NCI-H524 treated with DMSO at 0.1 percent for 48 hours (cell line): ENCODE results near the gene ARMCX4.
"Not testable (repeated sequence)": the region's sequence is repeated elsewhere in the genome, so short reads cannot be mapped to it uniquely, and the experiment has no call there.

Source experiments
- DNase-seq: peaks from one replicate; lab custom pipeline; 2025; lab: John Stamatoyannopoulos, UW

Gene ARMCX4

DNA sequence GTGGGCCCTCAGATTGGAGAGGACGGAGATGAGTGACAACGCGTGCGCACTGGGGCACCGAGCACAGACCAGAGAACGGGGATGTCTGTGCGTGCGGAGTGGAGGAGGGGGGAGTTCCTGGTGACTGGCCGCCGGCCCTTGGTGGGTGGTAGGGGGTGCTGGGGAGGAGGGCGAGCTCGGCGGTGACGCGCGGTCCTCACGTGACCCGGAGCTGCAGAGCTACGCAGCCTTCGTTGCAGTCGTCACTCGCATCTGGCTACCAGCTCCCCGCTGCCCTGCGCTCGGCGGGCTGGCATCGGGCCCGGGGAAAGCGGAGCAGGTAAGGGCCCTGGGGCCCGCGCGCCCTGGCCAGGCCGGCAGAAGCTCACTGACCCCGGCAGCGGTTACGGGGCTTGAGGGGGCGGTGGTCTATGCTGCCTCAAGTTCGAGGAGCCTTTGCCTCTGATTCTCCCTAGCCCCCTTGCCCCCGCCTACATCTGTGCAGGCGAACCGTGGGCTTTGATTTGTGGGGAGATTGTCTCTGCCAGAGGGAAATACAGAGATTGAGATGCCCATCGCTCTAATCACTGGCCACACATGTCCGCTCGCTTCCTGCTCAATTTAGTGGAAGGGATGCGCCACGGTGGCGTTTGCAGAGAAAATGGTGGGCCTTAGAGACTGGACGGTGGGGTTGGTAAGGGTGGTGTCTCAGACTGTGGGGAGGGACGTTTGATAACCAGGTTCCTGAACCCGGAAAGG is at the start of gene ARMCX4:
ARMCX4 (plus strand) TSS at position 245 of the 738 bp plus-strand sequence. CDS start 3,134 bp downstream, outside the sequence.
- DNase-seq, result peak; percentile 87

GRCh38 chrX:101442085-101442484 is 43.2 kb upstream of the ARMCX4 start:
- no peak for DNase-seq

- no peak for DNase-seq
Measured at GRCh38 chrX:101449279-101449678, 36.0 kb upstream of the ARMCX4 start.

DNA sequence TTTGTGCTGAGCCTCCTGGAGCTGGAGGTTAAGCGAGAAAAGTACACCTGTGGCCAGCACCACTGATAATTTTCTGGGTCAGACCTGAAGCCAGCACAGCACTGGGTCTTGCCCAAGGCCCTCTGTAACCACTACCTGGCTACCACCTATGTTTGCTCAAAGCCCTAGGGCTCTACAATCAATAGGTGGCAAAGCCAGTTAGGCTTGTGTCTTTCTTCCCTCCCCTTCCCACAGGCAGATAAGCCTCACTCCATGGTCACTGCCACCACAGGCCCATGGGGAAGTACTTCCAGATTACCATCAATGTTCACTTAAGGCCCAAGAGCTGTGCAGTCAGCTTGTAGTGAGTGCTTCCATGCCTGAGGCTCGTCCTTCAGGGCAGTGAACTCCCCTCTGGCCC is 35.2 kb upstream of the ARMCX4 start:
- DNase-seq, result no peak

- DNase-seq, result no peak
Measured at GRCh38 chrX:101450961-101451360, 34.3 kb upstream of the ARMCX4 start.

- no peak for DNase-seq
Measured at GRCh38 chrX:101452056-101452455, 33.2 kb upstream of the ARMCX4 start.

- no peak for DNase-seq
Measured at GRCh38 chrX:101460669-101461068, 24.6 kb upstream of the ARMCX4 start.

DNA sequence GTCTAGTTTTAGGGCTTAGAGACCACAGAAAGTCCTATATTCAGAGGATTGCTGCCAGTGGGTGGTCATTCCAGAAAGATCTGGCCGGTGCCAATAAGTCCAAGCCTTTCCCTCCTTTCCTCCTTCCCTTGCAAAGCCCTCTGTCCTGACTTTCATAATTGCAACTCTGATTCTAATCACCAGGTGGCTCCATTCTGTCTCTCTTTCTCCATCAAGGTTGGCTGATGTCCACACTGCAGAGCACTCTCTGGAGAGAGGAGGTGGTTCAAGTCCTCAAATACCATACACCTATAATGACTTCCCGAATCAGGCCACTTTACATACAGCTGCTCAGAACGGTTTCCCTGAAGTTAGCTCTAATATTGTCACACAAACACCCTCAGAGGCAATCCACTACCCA is 22.4 kb upstream of the ARMCX4 start:
- DNase-seq, result no peak

- DNase-seq, result no peak
Measured at GRCh38 chrX:101478366-101478765, 6.9 kb upstream of the ARMCX4 start.

DNA sequence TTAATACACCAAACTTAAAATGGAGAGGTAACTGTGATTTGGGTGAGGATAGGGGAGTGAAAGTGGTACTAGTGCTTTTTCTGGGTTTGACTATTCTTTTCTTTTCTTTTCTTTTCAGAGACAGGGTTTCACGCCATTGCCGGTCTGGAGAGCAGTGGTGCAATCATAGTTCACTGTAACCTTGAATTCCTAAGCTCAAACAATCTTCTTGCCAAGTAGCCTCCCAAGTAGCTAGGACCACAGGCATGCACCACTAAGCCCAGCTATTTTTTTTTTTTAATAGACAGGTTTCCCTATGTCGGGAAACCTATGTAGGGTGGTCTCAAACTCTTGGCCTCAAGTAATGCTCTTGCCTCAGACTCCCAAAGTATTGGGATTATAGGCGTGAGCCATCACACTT is 3.0 kb upstream of the ARMCX4 start:
- no peak for DNase-seq

- no peak for DNase-seq
Measured at GRCh38 chrX:101483705-101484104, 1.6 kb upstream of the ARMCX4 start.

DNA sequence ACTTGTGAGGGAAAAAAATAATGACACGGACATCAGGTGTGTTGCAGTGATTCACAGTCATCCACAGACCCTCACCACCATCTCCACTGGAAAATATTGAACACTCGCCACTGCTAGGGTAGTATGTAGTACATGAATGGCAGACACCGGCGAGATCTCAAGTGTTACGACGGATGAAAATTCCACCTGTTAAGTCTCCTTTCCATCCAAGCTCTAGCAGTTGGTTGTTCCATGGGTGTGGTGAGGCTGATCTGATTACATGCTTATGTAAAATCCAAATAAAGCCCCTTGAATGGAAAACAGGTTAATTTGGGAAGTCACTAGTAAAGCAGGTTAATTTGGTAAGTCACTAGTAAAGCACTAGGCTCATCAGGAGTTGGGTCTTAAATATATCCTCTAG is 1.1 kb upstream of the ARMCX4 start:
- DNase-seq, result no peak

DNA sequence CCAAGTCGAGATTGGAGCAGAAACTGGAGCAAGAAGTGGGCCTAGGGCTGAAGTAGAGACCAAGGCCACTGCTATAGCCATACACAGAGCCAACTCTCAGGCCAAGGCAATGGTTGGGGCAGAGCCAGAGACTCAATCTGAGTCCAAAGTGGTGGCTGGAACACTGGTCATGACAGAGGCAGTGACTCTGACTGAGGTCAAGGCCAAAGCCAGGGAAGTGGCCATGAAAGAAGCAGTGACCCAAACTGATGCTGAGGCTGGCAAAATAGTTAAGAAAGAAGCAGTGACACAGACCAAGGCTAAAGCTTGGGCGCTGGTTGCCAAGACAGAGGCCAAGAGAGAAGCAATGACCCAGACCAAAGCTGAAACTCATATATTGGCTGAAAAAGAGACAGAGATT is 3.5 kb downstream of the ARMCX4 start:
- no peak for DNase-seq

GRCh38 chrX:101491943-101492342 is 6.7 kb downstream of the ARMCX4 start:
- DNase-seq, result no peak

- no peak for DNase-seq
Measured at GRCh38 chrX:101493225-101493624, 8.0 kb downstream of the ARMCX4 start.

DNA sequence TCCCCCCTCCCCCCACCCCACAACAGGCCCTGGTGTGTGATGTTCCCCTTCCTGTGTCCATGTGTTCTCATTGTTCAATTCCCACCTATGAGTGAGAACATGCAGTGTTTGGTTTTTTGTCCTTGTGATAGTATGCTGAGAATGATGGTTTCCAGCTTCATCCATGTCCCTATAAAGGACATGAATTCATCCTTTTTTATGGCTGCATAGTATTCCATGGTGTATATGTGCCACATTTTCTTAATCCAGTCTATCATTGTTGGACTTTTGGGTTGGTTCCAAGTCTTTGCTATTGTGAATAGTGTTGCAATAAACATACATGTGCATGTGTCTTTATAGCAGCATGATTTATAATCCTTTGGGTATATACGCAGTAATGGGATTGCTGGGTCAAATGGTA is 17.7 kb downstream of the ARMCX4 start:
- not testable (repeated sequence) for DNase-seq

- DNase-seq, result no peak
Measured at GRCh38 chrX:101507372-101507771, 22.1 kb downstream of the ARMCX4 start.

- DNase-seq, result no peak
Measured at GRCh38 chrX:101507986-101508385, 22.7 kb downstream of the ARMCX4 start.

- no peak for DNase-seq
Measured at GRCh38 chrX:101530944-101531343, 45.7 kb downstream of the ARMCX4 start.
